DND-41 (cell line): ENCODE results near the gene TIGD3.

Experiments
- ATAC-seq: fragments of 200-7000 bp; cut with Tn5 transposase; 3 replicates; pipeline ENCODE4 v1.9.1; 2021; ENCODE audit warnings: low read depth; ENCODE audit not compliant: insufficient read depth
- DNase-seq: peaks from one replicate; pipeline ENCODE4 v3.0.0-alpha.2; 2020
- H2AFZ ChIP-seq: 2 replicates; pipeline ENCODE4 v1.6.0; 2012; ENCODE audit warnings: low read depth, low read length
- H3K27ac ChIP-seq: 2 replicates; pipeline ENCODE4 v1.5.1; 2012; ENCODE audit warnings: low read length, inconsistent platforms
- H3K27me3 ChIP-seq: fragments of 200-600 bp; sonication (generic); 2 replicates; pipeline ENCODE4 v1.6.0; 2012; ENCODE audit warnings: low read length, mild to moderate bottlenecking, inconsistent platforms; ENCODE audit not compliant: insufficient read depth, poor library complexity
- H3K36me3 ChIP-seq: 2 replicates; pipeline ENCODE4 v1.5.1; 2012; ENCODE audit warnings: low read length, inconsistent platforms; ENCODE audit not compliant: insufficient read depth
- H3K4me1 ChIP-seq: 2 replicates; pipeline ENCODE4 v1.5.1; 2012; ENCODE audit warnings: mild to moderate bottlenecking, low read length; ENCODE audit not compliant: insufficient read depth
- H3K4me2 ChIP-seq: 2 replicates; pipeline ENCODE4 v1.6.0; 2012; ENCODE audit warnings: mild to moderate bottlenecking, moderate library complexity, low read length, inconsistent platforms; ENCODE audit not compliant: insufficient read depth
- H3K4me3 ChIP-seq, 2 experiments: fragments of 200-600 bp in 1 of 2; shearing (Covaris generic) in 1 of 2; 2 replicates each; pipeline ENCODE4 v1.5.1; 2012 to 2016; ENCODE audit warnings: inconsistent platforms in 2 of 2, low read length in 2 of 2, mild to moderate bottlenecking in 2 of 2, low read depth in 1 of 2, moderate library complexity in 1 of 2
- H3K79me2 ChIP-seq: 2 replicates; pipeline ENCODE4 v1.6.0; 2012; ENCODE audit warnings: low read length, inconsistent platforms; ENCODE audit not compliant: insufficient read depth
- H3K9ac ChIP-seq: 2 replicates; pipeline ENCODE4 v1.6.0; 2012; ENCODE audit warnings: low read depth, mild to moderate bottlenecking, inconsistent platforms, low read length, moderate library complexity
- H3K9me3 ChIP-seq: 2 replicates; pipeline ENCODE4 v1.5.1; 2012; ENCODE audit warnings: low read length, moderate library complexity, mild to moderate bottlenecking, inconsistent platforms; ENCODE audit not compliant: insufficient read depth, severe bottlenecking
- H4K20me1 ChIP-seq: 2 replicates; pipeline ENCODE4 v1.6.0; 2012; ENCODE audit warnings: low read length; ENCODE audit not compliant: insufficient read depth
- CTCF ChIP-seq: IDR thresholded peaks from 2 replicates; pipeline ENCODE4 v1.5.1; 2012; ENCODE audit warnings: borderline replicate concordance, low read length, moderate library complexity, mild to moderate bottlenecking; ENCODE audit not compliant: poor library complexity, severe bottlenecking; ENCODE audit errors: extremely low read depth
- EZH2 ChIP-seq: IDR thresholded peaks from 3 replicates; pipeline ENCODE4 v1.6.1; 2012; ENCODE audit warnings: borderline replicate concordance, low read depth, mild to moderate bottlenecking, moderate library complexity, low read length, inconsistent platforms; ENCODE audit not compliant: severe bottlenecking

TIGD3 gene

DNA sequence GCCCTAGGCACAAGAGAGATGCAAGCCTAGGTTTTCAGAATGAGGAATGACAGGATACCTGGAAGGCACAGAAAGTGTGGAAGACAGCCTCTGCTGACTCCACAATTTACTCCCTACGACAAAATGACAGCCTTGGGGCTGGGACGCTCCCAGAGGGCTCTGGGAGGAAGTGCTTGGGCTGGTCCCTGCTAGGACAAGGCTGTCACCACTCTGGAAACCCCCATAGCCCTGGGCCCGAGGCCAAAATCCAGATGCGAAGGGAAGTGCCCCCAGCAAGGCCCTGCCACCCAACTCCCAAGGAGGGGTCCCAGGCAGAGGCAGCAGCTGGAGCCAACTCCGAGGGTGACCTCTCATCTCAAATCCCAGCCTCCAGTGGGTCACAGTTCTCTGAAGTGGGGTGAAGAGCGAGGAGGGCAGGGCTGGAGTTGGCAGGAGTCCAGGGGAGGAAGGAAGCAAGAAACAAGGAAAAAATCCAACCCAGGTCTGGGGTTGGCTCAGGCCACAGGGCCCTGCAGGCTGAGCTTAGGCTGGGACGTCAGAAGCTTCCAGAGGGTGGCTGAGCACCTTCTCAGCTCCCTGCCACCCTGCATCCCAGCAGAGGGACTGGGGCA is 46.2 kb upstream of the TIGD3 start:
- H3K9ac ChIP-seq, result no peak overlapping the region
- 0 out of 3 replicates have a peak, but pooled peaks have one; percentile 17 for ATAC-seq
- TF ChIP-seq EZH2 (no peak), CTCF (no peak)
- H3K4me1 ChIP-seq, result no peaks in the 10 kb centered on the region
- H3K9me3 ChIP-seq, result no peaks in the 10 kb centered on the region
- DNase-seq, result no peak
- H3K36me3 ChIP-seq, result peaks cover 22% of the 10 kb centered on the region
- no peak overlapping the region for H2AFZ ChIP-seq
- H3K4me2 ChIP-seq, result no peak overlapping the region
- H3K27me3 ChIP-seq, result no peaks in the 10 kb centered on the region
- H3K27ac ChIP-seq, result no peak overlapping the region
- H3K4me3 ChIP-seq, result no peak overlapping the region
- peaks cover 14% of the 10 kb centered on the region; the same call in 1 of the 2 replicates for H4K20me1 ChIP-seq
- H3K79me2 ChIP-seq, result no peaks in the 10 kb centered on the region

DNA sequence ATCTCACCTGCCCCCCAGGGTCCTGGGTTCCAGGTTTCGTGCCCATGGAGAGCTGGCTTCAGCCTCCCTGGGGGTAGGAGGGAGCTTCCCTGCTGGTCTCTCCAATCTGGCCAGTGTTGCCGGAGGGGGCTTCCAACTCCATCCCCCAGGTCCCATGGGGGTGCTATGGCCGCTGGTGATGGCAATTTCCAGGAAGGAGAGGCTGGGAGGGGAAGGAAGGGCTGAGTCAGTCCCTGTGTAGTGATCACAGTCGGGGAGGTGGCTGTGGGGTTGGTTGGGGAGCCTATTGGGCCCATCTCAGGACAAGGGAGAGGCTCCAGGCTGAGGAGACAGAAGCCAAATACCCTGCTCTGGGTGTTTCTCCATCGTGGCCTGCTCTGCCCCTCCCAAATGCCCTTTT is 45.5 kb upstream of the TIGD3 start:
- Histone ChIP-seq H3K79me2 (no peaks in the 10 kb centered on the region), H3K27ac (no peak overlapping the region), H3K36me3 (peaks cover 16% of the 10 kb centered on the region), H4K20me1 (0 out of 2 replicates have a peak, but pooled peaks cover 9% of the 10 kb centered on the region), H2AFZ (no peak overlapping the region), H3K4me3 (no peak overlapping the region), H3K9ac (no peak overlapping the region), H3K9me3 (no peaks in the 10 kb centered on the region), H3K4me1 (no peaks in the 10 kb centered on the region), H3K27me3 (no peaks in the 10 kb centered on the region), H3K4me2 (no peak overlapping the region)
- no peak for TF ChIP-seq EZH2
- no peak for TF ChIP-seq CTCF
- ATAC-seq (0 out of 3 replicates have a peak, but pooled peaks have one; percentile 1), DNase-seq (no peak)

GRCh38 chr11:65310215-65310614 is 44.3 kb upstream of the TIGD3 start:
- H3K4me2 ChIP-seq, result no peak overlapping the region
- H3K36me3 ChIP-seq, result peaks cover 4% of the 10 kb centered on the region; the same call in 1 of the 2 replicates
- H4K20me1 ChIP-seq, result 0 out of 2 replicates have a peak, but pooled peaks cover 9% of the 10 kb centered on the region
- H3K4me3 ChIP-seq, result no peak overlapping the region
- no peaks in the 10 kb centered on the region for H3K9me3 ChIP-seq
- no peak overlapping the region for H3K9ac ChIP-seq
- no peaks in the 10 kb centered on the region for H3K27me3 ChIP-seq
- DNase-seq, result no peak
- peaks cover 11% of the 10 kb centered on the region for H3K4me1 ChIP-seq
- no peak for ATAC-seq
- no peak overlapping the region for H2AFZ ChIP-seq
- H3K79me2 ChIP-seq, result no peaks in the 10 kb centered on the region
- TF ChIP-seq CTCF, result no peak
- TF ChIP-seq EZH2, result no peak
- no peak overlapping the region for H3K27ac ChIP-seq

DNA sequence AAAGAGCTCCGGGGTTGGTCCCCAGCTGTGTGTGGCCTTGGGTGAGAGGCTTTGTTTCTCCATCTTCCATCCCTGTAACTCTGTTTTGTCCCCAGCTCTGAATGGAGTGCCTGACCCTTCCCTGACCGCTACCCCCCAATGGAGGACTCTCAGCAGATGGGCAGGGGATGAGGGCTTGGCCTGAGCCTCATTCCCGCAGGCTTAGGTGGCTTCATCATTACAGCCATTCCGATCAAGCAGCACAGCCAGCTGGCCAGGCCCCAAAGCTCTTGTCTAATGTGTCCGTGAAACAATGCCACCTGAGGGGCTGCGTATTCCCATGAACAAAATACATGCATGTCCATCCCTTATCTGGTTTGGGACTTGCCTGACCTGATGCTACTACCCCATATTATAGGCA is 43.8 kb upstream of the TIGD3 start:
- Histone ChIP-seq H3K4me2 (no peak overlapping the region), H3K27ac (no peak overlapping the region), H3K4me3 (no peak overlapping the region), H3K27me3 (no peaks in the 10 kb centered on the region), H3K36me3 (no peaks in the 10 kb centered on the region), H4K20me1 (0 out of 2 replicates have a peak, but pooled peaks cover 9% of the 10 kb centered on the region), H3K4me1 (peaks cover 16% of the 10 kb centered on the region), H3K9ac (no peak overlapping the region), H2AFZ (no peak overlapping the region), H3K9me3 (no peaks in the 10 kb centered on the region), H3K79me2 (no peaks in the 10 kb centered on the region)
- ATAC-seq (no peak), DNase-seq (no peak)
- TF ChIP-seq CTCF (no peak), EZH2 (no peak)
